ENCODE measurements around the gene LHPP.

- TF ChIP-seq CTCF (IDR thresholded peaks at IDR 0.05; ENCODE audit: insufficient read depth, low read length) (no peak), POLR2AphosphoS5 (IDR thresholded peaks at IDR 0.05; ENCODE audit: low read depth) (no peak)
These were observed 189.8 kb downstream of the LHPP start for GRCh38 chr10:124651402-124651891.
